ENCODE measurements around the gene YTHDC1.

DNA sequence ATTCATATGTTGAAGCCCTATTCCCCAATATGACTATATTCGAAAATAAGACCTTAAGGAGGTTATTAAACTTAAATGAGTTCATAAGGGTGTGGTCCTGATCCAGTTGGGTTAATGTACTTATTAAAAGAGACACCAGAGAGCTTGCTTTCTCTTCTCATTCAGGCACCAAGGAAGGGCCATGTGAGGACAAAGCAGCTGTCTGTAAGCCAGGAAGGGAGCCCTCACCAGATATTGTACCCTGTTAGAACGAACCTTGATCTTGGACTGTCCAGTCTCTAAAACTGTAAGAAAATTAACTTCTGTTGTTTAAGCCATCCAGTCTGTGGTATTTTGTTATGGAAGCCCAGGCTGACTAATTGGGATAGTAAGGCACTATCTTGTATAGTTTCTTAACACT, 9.1 kb upstream of the YTHDC1 start:
- TF ChIP-seq, protein P1, sequence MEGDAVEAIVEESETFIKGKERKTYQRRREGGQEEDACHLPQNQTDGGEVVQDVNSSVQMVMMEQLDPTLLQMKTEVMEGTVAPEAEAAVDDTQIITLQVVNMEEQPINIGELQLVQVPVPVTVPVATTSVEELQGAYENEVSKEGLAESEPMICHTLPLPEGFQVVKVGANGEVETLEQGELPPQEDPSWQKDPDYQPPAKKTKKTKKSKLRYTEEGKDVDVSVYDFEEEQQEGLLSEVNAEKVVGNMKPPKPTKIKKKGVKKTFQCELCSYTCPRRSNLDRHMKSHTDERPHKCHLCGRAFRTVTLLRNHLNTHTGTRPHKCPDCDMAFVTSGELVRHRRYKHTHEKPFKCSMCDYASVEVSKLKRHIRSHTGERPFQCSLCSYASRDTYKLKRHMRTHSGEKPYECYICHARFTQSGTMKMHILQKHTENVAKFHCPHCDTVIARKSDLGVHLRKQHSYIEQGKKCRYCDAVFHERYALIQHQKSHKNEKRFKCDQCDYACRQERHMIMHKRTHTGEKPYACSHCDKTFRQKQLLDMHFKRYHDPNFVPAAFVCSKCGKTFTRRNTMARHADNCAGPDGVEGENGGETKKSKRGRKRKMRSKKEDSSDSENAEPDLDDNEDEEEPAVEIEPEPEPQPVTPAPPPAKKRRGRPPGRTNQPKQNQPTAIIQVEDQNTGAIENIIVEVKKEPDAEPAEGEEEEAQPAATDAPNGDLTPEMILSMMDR (conservative IDR thresholded peaks at IDR 0.05; ENCODE audit: low read length) = no peak
- TF ChIP-seq EZH2phosphoT487 (IDR thresholded peaks at IDR 0.05; ENCODE audit: borderline replicate concordance) = no peak

Measured in Loucy (cell line).